Activated naive CD4-positive, alpha-beta T cell treated with anti-CD3 and anti-CD28 coated beads, Interleukin-2, amount 50 U/mL, for 24 hours (primary cell): ENCODE data around the gene TTC33.

Experiments
- H3K27ac Mint-ChIP-seq: one replicate; pipeline ENCODE4 v1.8.0; 2021; ENCODE audit warnings: mild to moderate bottlenecking, mixed read lengths
- H3K27me3 Mint-ChIP-seq: one replicate; pipeline ENCODE4 v1.8.0; 2021; ENCODE audit warnings: mixed read lengths
- H3K36me3 Mint-ChIP-seq: one replicate; pipeline ENCODE4 v1.8.0; 2021; ENCODE audit warnings: mixed read lengths
- H3K4me1 Mint-ChIP-seq: one replicate; pipeline ENCODE4 v1.8.0; 2021; ENCODE audit warnings: mixed read lengths
- H3K4me3 Mint-ChIP-seq: one replicate; pipeline ENCODE4 v1.8.0; 2021; ENCODE audit warnings: mild to moderate bottlenecking, mixed read lengths
- H3K9me3 Mint-ChIP-seq: one replicate; pipeline ENCODE4 v1.8.0; 2021; ENCODE audit warnings: mixed read lengths

Gene TTC33

GRCh38 chr5:40481241-40481640, 274.5 kb downstream of the TTC33 start:
- Mint-ChIP-seq H3K36me3 (no peaks in the 10 kb centered on the region), H3K4me3 (no peak overlapping the region), H3K27me3 (no peaks in the 10 kb centered on the region), H3K27ac (no peak overlapping the region), H3K4me1 (peaks cover 59% of the 10 kb centered on the region), H3K9me3 (no peaks in the 10 kb centered on the region)

- Mint-ChIP-seq H3K36me3 (no peaks in the 10 kb centered on the region), H3K4me1 (peaks cover 51% of the 10 kb centered on the region), H3K27me3 (no peaks in the 10 kb centered on the region), H3K27ac (peak overlapping the region; percentile 61), H3K4me3 (no peak overlapping the region), H3K9me3 (no peaks in the 10 kb centered on the region)
Observed at GRCh38 chr5:40480392-40480791, 275.4 kb downstream of the TTC33 start.

- H3K36me3 Mint-ChIP-seq: no peaks in the 10 kb centered on the region
- peak overlapping the region; percentile 61 for H3K27ac Mint-ChIP-seq
- no peak overlapping the region for H3K4me3 Mint-ChIP-seq
- H3K4me1 Mint-ChIP-seq: peaks cover 46% of the 10 kb centered on the region
- H3K27me3 Mint-ChIP-seq: no peaks in the 10 kb centered on the region
- no peaks in the 10 kb centered on the region for H3K9me3 Mint-ChIP-seq
Observed at GRCh38 chr5:40479939-40480338, 275.8 kb downstream of the TTC33 start.

GRCh38 chr5:40478766-40479165, 277.0 kb downstream of the TTC33 start:
- Mint-ChIP-seq H3K27me3 (no peaks in the 10 kb centered on the region), H3K27ac (no peak overlapping the region), H3K4me1 (peaks cover 34% of the 10 kb centered on the region), H3K9me3 (no peaks in the 10 kb centered on the region), H3K36me3 (peaks cover under 1% of the 10 kb centered on the region), H3K4me3 (no peak overlapping the region)

GRCh38 chr5:40477856-40478546, 277.8 kb downstream of the TTC33 start:
- Mint-ChIP-seq H3K27me3 (no peaks in the 10 kb centered on the region), H3K27ac (no peak overlapping the region), H3K4me3 (no peak overlapping the region), H3K36me3 (peaks cover 1% of the 10 kb centered on the region), H3K4me1 (peaks cover 29% of the 10 kb centered on the region), H3K9me3 (peaks cover 6% of the 10 kb centered on the region)

- H3K9me3 Mint-ChIP-seq: peaks cover 13% of the 10 kb centered on the region
- peaks cover 20% of the 10 kb centered on the region for H3K4me1 Mint-ChIP-seq
- H3K36me3 Mint-ChIP-seq: peaks cover 4% of the 10 kb centered on the region
- H3K27me3 Mint-ChIP-seq: no peaks in the 10 kb centered on the region
- no peak overlapping the region for H3K4me3 Mint-ChIP-seq
- H3K27ac Mint-ChIP-seq: no peak overlapping the region
Observed at GRCh38 chr5:40475561-40475960, 280.2 kb downstream of the TTC33 start.

- H3K27ac Mint-ChIP-seq: no peak overlapping the region
- no peaks in the 10 kb centered on the region for H3K27me3 Mint-ChIP-seq
- peaks cover 7% of the 10 kb centered on the region for H3K4me1 Mint-ChIP-seq
- no peak overlapping the region for H3K4me3 Mint-ChIP-seq
- peaks cover 13% of the 10 kb centered on the region for H3K9me3 Mint-ChIP-seq
- H3K36me3 Mint-ChIP-seq: peaks cover 5% of the 10 kb centered on the region
Observed at GRCh38 chr5:40474250-40474649, 281.5 kb downstream of the TTC33 start.

- no peak overlapping the region for H3K27ac Mint-ChIP-seq
- peaks cover 16% of the 10 kb centered on the region for H3K4me1 Mint-ChIP-seq
- H3K27me3 Mint-ChIP-seq: no peaks in the 10 kb centered on the region
- peaks cover 6% of the 10 kb centered on the region for H3K36me3 Mint-ChIP-seq
- H3K9me3 Mint-ChIP-seq: no peaks in the 10 kb centered on the region
- H3K4me3 Mint-ChIP-seq: no peak overlapping the region
Observed at GRCh38 chr5:40465416-40465815, 290.3 kb downstream of the TTC33 start.

- H3K4me1 Mint-ChIP-seq: peaks cover 16% of the 10 kb centered on the region
- H3K27me3 Mint-ChIP-seq: no peaks in the 10 kb centered on the region
- no peak overlapping the region for H3K27ac Mint-ChIP-seq
- H3K4me3 Mint-ChIP-seq: no peak overlapping the region
- peaks cover 8% of the 10 kb centered on the region for H3K36me3 Mint-ChIP-seq
- no peaks in the 10 kb centered on the region for H3K9me3 Mint-ChIP-seq
Observed at GRCh38 chr5:40464511-40464910, 291.2 kb downstream of the TTC33 start.
